ENCODE data around the gene FAF1.

FAF1 gene

GRCh38 chr1:50419907-50420677 lies 540.0 kb downstream of the FAF1 start:
- DNase-seq (ENCODE audit: low spot score) (no peak), FAIRE-seq (no peak)

- no peak for FAIRE-seq
- DNase-seq (ENCODE audit: low spot score) = no peak
Observed at GRCh38 chr1:50419192-50419906, 540.7 kb downstream of the FAF1 start.

DNA sequence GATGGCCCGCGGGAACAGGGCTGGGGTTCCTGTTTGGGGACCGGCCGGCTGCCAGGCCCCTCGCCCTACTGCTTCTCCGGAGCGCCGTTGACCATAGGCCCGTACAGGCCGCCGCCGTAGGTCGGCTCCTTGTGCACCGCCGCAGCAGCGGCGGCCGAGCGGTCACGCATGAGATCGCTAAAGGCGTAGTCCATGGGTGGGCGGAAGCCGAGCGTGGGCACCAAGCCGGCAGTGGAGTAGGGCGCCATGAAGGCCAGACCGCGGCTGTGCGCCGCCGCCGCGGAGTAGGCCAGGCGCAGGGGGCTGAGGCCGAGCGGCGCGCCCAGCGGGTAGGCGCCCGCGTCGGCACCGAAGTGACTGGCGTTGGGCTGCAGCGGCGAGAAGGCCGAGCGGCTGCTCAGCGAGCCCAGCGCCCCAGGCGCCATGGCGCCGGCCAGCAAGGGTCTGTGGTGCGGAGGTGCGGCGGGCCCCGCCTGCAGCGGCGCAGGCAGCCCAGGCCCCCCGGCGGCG lies 541.4 kb downstream of the FAF1 start:
- no peak for FAIRE-seq
- no peak for DNase-seq (ENCODE audit: low spot score)

GRCh38 chr1:50417946-50418599 lies 542.0 kb downstream of the FAF1 start:
- DNase-seq (ENCODE audit: low spot score) (no peak), FAIRE-seq (no peak)

GRCh38 chr1:50417507-50417906 lies 542.6 kb downstream of the FAF1 start:
- DNase-seq (ENCODE audit: low spot score) (no peak), FAIRE-seq (no peak)

- FAIRE-seq (no peak), DNase-seq (ENCODE audit: low spot score) (no peak)
Observed at GRCh38 chr1:50416553-50417453, 543.3 kb downstream of the FAF1 start.

DNA sequence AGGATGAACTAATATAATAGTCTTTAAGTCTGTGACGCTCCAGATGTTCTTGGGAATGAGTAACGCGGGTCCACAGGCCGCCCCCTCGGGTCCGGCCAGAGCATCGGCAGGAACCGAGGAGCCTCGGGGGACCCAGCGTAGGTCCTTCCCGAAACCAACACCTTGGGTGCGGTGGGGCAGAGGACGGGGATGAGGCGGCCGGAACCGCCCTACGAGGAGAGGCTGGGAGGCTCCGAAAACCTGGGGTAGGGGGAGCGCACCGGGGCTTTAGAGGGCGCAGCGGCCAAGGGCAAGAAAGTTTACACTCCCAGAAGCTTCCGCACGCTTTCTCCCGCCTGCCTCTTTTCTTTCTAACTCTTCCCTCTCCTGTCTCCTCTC lies 543.9 kb downstream of the FAF1 start:
- DNase-seq (ENCODE audit: low spot score) = no peak
- no peak for FAIRE-seq

- DNase-seq (ENCODE audit: low spot score) (no peak), FAIRE-seq (no peak)
Observed at GRCh38 chr1:50415235-50416149, 544.6 kb downstream of the FAF1 start.

DNA sequence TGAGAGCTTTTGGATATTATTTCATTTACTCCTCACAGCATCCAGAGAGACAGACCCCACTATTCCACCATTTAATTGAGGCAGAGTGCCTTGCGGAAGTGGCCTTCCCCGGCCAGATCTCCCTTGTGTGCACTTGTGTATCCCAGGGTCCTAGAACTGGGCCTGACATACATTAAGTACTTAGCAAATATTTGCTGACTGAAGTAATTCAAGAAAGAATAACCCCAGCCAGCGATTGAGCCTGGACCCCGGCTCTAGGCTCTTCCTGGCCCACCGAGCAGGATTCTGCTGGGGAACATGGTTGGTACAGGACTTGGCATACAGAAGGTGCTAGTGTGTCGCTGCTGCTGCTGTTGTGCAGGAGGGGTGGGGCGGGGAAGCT lies 545.2 kb downstream of the FAF1 start:
- no peak for FAIRE-seq
- DNase-seq (ENCODE audit: low spot score) = no peak

DNA sequence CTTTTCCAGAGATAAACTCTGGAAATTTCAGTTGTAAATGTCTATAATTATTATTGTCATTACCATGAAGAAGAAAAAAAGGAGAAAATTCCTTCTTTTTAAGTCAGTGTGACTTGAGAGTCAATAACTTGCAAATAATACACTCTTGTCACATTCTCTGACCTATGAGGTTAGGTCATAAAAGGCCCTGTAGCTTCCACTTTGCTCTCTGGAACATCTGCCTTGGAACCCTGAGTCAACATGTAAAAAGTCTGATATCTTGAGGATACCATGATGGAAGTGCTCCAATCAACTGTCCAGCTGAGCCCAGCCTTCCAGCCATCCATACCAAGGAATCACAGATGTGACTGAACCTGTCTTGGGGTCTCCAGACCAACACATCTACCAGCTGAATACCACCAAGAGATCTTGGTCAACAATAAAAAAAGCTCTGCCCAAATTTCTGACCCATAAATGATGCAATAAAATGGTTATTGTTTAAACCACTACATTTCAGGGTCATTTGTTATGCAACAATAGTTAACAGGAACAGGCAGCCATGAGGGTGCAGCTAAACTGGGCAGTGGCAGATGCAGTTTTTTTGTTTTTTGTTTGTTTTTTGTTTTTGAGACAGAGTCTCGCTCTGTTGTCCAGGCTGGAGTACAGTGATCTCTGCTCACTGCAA lies 547.1 kb downstream of the FAF1 start:
- DNase-seq (ENCODE audit: low spot score) (no peak), FAIRE-seq (no peak)

GRCh38 chr1:50405814-50406213 lies 554.3 kb downstream of the FAF1 start:
- no peak for DNase-seq (ENCODE audit: low spot score)
- FAIRE-seq = no peak

- FAIRE-seq = no peak
Observed at GRCh38 chr1:50393522-50394120, 566.4 kb downstream of the FAF1 start.

More at GRCh38 chr1:50393522-50394120, 566.4 kb downstream of the FAF1 start:
- no peak for DNase-seq (ENCODE audit: low spot score)
